Suppressor macrophage treated with lipopolysaccharide for 1 hour (primary cell): ENCODE data around the gene MPIG6B.

ENCODE experiments used
- DNase-seq, 3 donors: peaks; one replicate each; pipeline ENCODE4 v3.0.0-alpha.2; 2020 to 2022

The MPIG6B gene

GRCh38 chr6:31737991-31738979, 15.1 kb downstream of the MPIG6B start:
- DNase-seq, result peak; percentile 92 to 95 (median 92)

- DNase-seq, result peak; percentile 99
Measured at GRCh38 chr6:31739639-31740396, 16.6 kb downstream of the MPIG6B start, which contains the start of gene MSH5. MSH5 (plus strand) TSS chr6:31740005; CDS start chr6:31740467, 462 bp downstream.

- DNase-seq, result peak; percentile 64 to 80 (median 71)
Measured at GRCh38 chr6:31740397-31741223, 17.4 kb downstream of the MPIG6B start.

GRCh38 chr6:31741815-31742214, 18.6 kb downstream of the MPIG6B start:
- no peak for DNase-seq

- no peak for DNase-seq
Measured at GRCh38 chr6:31742894-31743293, 19.7 kb downstream of the MPIG6B start.

- no peak for DNase-seq
Measured at GRCh38 chr6:31744422-31744821, 21.2 kb downstream of the MPIG6B start.

- no peak for DNase-seq
Measured at GRCh38 chr6:31749301-31750036, 26.3 kb downstream of the MPIG6B start.

GRCh38 chr6:31750411-31751022, 27.3 kb downstream of the MPIG6B start:
- DNase-seq, result no peak

GRCh38 chr6:31752739-31753319, 29.7 kb downstream of the MPIG6B start:
- DNase-seq, result peak in 1 of 3 donors; percentile 11

GRCh38 chr6:31758281-31758680, 35.1 kb downstream of the MPIG6B start:
- no peak for DNase-seq

- DNase-seq, result no peak
Measured at GRCh38 chr6:31760790-31761189, 37.6 kb downstream of the MPIG6B start.

GRCh38 chr6:31761343-31761742, 38.2 kb downstream of the MPIG6B start:
- DNase-seq, result no peak

- no peak for DNase-seq
Measured at GRCh38 chr6:31762356-31762755, 39.2 kb downstream of the MPIG6B start, which contains the start of gene SAPCD1. SAPCD1 (plus strand) TSS chr6:31762656; CDS start chr6:31763055, 399 bp downstream.

GRCh38 chr6:31762878-31763618, 39.9 kb downstream of the MPIG6B start:
- no peak for DNase-seq

GRCh38 chr6:31763619-31763940, 40.4 kb downstream of the MPIG6B start:
- DNase-seq, result no peak

- DNase-seq, result no peak
Measured at GRCh38 chr6:31764198-31764597, 41.0 kb downstream of the MPIG6B start.

GRCh38 chr6:31765559-31765909, 42.4 kb downstream of the MPIG6B start:
- no peak for DNase-seq

- DNase-seq, result no peak
Measured at GRCh38 chr6:31765910-31766794, 43.0 kb downstream of the MPIG6B start.

- DNase-seq, result peak in 2 of 3 donors; percentile 22 to 27
Measured at GRCh38 chr6:31767096-31767645, 44.0 kb downstream of the MPIG6B start.
